ENCODE data around the gene STOML1.
"Not testable (repeated sequence)": the region's sequence is repeated elsewhere in the genome, so short reads cannot be mapped to it uniquely, and the experiment has no call there.

STOML1 gene

DNA sequence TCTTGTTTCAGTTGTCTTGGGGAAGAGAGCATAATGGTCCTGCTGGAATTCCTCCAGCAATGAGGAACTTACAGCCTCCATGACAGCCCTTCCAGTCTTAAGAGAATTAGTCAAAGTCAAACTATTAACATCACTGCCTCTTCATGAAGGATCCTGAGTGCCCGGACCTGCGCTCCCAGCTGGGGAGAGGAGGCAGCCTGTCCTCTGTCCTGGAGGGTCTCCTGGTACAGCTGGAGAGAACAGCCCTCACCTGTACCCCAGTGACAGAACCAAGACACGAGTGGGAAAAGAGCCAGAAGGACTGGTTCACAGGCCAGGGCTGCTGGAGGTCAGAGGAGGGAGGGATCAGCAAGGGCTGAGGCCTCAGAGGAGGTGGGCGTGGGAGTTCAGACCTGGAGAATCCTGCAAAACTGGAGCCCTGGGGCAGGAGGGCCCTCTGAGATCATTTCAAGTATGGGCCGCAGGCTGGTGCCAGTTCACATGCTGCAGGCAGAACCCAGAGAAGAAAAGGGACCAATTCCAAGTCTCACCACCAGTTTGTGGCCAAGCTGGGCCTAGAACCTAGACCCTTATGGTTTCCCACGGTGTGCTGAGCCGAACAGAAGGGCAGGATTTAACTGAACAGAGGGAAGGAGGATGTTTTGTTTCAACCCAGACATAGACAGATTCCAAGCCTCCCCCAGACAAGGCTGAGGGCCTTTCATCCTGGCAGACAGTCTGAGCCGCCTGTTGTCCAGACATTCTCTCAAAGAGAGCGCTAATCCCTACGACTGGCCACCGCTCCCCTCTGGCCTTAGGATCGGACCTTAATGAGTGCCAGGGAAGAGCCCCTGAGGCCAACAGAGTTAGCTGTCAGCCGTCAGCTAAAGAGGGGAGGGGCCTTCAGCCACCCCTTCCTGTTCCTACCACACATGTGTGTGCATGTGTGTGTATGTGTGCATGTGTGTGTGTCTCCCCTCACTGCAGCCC, 47.6 kb downstream of the STOML1 start:
- no peak for DNase-seq

GRCh38 chr15:73942751-73943270, 49.3 kb downstream of the STOML1 start:
- DNase-seq, result no peak

GRCh38 chr15:73941871-73942635, 50.0 kb downstream of the STOML1 start:
- DNase-seq, result no peak

GRCh38 chr15:73941449-73941848, 50.6 kb downstream of the STOML1 start:
- DNase-seq, result no peak

- no peak for DNase-seq
Measured at GRCh38 chr15:73941044-73941443, 51.1 kb downstream of the STOML1 start.

DNA sequence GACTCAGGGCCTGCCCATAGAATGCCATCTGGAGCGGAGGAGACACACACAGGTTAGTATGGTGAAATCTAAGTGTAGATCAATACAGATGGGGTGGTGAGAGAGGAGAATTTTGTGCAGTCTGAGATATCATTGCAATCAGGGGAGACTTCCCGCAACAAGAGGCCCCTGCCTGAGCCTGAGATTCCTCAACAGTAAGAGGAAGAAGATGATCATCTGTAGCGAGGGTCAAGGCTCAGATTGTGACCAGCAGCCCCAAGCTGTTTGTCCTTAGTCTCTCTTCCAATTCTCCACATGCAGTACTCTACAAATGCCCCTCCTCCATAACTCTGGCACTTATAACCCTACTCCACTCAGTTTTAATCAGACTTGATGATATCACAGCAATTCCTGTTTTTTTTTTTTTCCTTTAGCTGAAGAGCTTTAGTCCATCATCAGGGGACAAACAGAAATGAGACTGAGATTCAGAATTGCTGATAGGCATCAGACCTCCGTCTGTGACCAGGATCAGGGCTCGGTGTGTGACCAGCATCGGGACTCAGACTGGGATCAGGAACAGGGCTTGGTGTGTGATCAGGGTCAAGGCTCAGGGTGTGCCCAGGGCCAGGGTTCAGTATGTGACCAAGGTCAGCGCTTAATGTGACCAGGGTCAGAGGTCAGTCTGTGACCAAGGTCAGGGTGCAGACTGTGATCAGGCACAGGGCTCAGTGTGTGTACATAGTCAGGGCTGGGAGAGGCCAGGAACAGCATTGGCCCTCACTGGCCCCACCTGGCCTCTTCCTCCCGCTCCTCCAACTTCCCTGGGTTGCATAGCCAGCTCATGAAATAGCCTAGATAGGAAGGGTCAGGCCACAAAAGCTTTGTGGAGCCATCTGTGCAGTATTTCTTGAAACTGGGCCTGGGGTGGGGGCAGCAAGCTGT, 51.8 kb downstream of the STOML1 start:
- DNase-seq, result no peak

DNA sequence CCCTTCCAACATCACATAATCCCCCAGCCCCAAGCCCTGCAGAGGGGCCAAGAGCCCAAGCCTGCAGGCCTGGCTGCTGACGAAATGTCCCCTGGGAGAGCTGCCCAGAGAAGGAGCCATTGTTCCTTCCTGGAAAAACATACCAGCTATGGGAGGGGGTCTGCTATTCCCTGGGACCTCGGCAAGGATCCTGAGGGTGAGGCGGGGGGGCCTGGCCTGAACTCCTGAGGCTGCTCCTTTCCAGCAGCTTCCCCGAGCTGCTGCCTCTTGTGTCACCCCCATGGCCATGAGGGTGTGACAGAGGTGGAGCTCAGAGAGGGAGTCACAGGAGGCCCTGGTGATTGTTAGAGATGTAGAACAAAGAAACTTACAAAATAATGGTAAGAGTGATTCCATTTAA, 53.0 kb downstream of the STOML1 start:
- DNase-seq, result no peak

DNA sequence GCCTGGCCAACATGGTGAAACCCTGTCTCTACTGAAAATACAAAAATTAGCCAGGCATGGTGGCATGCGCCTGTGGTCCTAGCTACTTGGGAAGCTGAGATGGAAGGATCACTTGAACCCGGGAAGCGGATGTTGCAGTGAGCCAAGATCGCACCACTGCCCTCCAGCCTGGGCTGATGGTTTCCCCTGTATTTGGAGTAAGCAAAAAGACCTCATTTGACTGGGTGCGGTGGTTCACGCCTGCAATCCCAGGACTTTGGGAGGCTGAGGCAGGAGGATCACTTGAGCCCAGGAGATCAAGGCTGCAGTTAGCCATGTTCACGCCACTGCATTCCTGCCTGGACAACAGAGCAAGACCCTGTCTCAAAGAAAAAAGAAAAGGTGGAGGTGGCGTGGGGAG, 53.6 kb downstream of the STOML1 start:
- not testable (repeated sequence) for DNase-seq

GRCh38 chr15:73937726-73938125, 54.4 kb downstream of the STOML1 start:
- DNase-seq, result no peak

DNA sequence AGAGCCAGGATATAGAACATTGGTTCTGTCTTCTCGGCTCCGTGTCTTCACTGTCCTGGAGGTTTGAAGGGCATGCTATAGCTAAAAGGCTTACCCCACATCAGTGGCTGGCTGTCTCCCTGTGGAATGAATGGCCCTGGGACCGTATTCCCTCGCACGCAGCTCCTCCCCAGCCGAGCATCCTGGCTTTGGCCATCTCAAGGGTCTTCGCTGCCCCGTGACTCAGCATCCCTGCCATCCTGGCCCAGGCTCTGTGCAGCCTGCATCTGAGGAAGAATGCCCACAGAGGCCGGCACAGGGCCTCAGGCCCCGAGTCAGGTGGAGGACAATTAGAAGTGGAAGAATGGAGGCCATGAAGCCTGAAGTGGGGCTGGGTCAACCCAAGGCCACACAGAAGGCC, 54.8 kb downstream of the STOML1 start:
- no peak for DNase-seq

- DNase-seq, result no peak
Measured at GRCh38 chr15:73936588-73937290, 55.4 kb downstream of the STOML1 start.

DNA sequence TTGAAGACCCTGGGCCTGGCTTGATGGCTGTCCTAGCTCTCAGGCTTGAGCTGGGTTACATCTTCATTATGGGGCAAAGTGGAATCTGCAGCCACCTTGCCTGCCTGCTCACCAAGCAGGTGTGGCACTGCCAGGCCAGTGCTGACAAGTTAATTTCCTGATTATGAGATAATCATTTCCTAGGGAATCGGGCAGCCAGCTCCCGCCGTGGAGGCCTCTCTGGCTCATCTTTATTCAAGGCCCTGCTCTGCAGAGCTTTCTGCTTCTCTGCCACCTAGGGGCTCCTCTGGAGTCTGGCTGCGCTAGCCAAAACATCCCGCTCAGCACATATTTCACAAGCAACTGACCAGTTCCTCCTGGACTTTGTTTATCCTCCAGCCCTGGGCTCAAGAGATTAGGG, 55.9 kb downstream of the STOML1 start:
- no peak for DNase-seq

GRCh38 chr15:73935547-73935946, 56.5 kb downstream of the STOML1 start:
- DNase-seq, result no peak

GRCh38 chr15:73934281-73934680, 57.8 kb downstream of the STOML1 start:
- DNase-seq, result no peak

- DNase-seq, result no peak
Measured at GRCh38 chr15:73932381-73933191, 59.5 kb downstream of the STOML1 start.

DNA sequence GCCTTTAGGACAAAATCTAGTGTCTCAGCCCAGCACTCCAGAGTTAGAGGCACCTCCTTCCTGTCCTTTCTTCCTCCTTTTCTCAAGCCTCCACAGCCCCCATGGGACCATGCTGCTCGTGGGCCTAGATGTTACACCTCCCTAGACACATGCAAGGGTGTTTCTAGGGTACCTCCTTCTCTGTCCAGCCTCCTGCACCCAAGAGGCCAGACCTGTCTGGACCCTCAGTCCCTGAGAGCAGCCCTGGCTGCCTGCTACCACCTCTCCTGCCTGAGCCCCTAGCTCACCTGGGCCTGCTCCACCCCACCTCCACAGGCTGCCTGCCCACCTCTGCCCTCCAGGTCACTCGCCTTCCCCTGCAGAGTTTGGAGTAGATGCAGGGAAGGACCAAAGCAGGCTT, 60.7 kb downstream of the STOML1 start:
- DNase-seq, result no peak

DNA sequence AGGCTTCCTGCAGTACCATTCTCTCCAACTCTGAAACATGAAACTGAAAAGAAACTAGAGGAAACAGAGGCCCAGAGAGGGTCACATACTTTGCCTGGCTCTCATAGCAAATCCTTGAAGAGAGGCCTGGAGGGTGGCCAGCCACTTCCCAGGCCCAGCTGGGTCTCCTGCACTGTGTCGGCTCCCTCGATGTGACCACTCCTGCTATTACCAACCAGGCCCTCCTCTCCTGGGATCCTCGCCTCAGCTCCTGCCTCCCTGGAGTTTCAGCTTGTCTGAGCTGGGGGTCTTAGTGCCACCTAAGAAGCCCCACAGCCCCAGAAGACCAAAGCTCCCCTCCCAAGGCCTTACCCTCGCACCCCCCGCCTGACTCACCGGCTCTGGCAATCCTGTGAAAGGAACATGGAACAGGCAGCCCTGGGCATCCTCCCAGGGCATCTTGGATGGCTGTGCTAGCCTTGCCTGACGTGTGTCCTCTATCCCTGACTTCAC, 61.3 kb downstream of the STOML1 start:
- no peak for DNase-seq

- DNase-seq, result no peak
Measured at GRCh38 chr15:73930371-73930770, 61.7 kb downstream of the STOML1 start.

- DNase-seq, result no peak
Measured at GRCh38 chr15:73928971-73929627, 63.0 kb downstream of the STOML1 start.

Data from NCI-H1436 treated with DMSO at 0.1 percent for 48 hours (cell line).